ENCODE results near the gene TAX1BP1.

- TF ChIP-seq JUN (IDR thresholded peaks at IDR 0.05; ENCODE audit: borderline replicate concordance, insufficient read depth, insufficient read length, low read depth) (no peak), CTCF (IDR thresholded peaks at IDR 0.05; ENCODE audit: extremely low read depth in 1 of 2, insufficient read depth in 1 of 2, low read depth in 1 of 2, low read length in 2 of 2) (no peak)
Observed at GRCh38 chr7:27693794-27694193, 46.2 kb upstream of the TAX1BP1 start.

Data from endothelial cell of umbilical vein (primary cell).